Stimulated activated CD8-positive, alpha-beta memory T cell treated with anti-CD3 and anti-CD28 coated beads, Interleukin-12 subunit alpha, Interleukin-12 subunit beta, amount 100 ng/mL, for 24 hours (primary cell): ENCODE data around the gene CD63.

Experiments
- DNase-seq: peaks from one replicate; pipeline ENCODE4 v3.0.0-alpha.2; 2020; ENCODE audit errors: extremely low read depth

The CD63 gene

DNA sequence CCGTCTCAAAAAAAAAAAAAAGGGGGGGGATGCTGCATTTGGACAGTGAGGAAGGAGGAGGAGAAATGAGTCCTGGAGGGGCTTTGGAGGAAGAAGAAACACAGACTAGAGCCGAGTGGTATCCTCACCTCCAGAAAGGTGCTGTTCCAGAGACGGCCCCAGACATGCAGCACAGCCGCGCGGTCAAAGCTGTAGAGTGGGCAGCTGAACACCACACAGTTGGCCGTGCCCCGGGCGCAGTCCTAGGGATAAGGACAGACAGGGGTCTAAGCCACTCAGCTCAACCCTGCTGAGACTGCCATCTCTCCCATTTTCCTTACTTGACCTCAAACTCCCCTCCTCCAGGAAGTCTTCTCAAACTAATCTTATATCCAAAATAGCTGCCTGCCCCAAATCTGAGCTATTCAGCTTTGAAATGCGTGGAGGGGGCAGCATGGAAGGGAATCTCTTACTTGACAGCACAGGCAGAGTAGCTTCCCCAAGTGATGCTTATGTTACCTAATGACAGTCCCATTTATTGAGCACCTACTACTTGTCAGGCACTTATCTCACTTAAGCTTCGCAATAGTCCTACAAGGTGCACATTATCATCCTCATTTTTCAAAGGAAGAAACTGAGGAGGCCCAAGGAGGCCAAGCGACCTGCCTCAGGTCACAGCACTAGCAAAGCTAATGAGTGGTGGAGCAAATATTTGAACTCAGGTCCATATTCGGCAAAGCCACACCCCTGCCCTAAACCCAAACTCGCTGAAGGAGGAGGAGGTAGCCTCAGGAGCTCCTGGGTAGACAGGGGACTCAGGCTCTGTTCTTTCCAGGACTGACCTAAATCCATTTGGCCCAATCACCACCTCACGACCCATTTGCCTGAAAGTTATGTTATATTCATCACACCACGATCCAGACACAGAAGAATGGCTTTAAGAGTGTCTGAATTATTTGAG, 39.8 kb downstream of the CD63 start:
- DNase-seq, result no peak

DNA sequence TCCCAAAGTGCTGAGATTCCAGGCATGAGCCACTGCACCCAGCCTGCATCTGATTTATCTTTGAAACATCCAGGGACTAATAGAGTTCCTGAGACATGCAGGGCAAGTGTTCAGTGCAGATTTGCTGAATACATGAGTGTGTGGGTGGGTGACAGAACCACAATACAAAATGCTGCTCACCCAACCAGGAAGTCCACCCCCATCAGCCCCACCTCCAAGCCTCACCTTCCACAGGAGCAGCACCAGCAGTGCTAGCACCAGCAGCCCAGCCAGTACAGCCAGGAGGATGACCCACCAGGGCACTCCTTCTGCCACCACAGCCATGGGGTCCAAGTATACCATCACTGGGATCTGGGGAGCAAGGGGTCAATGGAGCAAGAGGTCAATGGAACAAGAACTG, 41.1 kb downstream of the CD63 start:
- DNase-seq, result no peak

DNA sequence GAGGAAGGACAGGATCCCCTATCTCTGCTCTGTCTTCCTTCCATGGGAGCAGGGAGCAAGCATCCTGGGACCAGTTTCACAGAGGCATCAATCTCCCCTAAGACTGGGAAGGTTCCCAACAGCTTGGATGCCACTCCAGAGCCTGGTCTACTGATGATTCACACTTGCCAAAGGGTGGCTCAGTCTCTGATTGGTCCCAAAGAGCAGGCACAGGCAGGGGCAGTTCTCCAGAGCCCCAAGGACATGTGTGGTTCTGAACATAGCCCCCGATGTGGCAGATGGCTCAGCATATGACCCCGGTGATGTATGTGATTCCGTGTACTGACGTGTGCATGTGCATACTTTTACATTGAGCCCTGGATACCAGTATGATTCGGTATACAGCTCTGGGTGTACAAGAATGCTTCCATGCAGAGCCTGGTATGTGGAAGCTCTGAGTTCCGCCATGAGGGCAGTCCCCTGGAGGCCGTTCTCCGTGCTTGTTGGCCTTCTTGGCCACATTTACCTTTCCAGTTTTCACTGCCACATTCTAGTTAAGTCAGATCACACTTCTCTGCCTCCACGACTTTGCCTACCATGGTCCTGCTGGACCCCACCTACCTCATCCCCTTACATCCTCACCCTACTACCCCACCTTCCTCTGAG, 42.3 kb downstream of the CD63 start:
- DNase-seq, result no peak

DNA sequence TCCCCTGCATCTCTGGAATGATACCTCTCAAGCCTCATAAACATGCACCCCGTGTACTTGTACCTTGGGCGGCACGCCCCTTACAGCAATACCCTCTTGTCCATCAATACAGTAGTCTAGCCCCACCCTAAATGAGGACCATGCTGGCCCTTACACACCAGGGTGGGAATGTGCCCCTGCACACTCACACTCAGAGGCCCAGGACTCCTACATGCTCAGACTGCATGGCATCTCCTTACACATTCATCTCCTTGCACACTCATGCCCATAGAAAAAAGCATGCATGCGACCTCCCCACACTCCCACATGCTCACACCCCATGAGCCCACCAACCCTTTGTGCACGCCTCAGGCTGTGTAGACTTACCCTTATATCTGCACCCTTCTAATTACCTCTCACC, 43.1 kb downstream of the CD63 start:
- DNase-seq, result no peak

DNA sequence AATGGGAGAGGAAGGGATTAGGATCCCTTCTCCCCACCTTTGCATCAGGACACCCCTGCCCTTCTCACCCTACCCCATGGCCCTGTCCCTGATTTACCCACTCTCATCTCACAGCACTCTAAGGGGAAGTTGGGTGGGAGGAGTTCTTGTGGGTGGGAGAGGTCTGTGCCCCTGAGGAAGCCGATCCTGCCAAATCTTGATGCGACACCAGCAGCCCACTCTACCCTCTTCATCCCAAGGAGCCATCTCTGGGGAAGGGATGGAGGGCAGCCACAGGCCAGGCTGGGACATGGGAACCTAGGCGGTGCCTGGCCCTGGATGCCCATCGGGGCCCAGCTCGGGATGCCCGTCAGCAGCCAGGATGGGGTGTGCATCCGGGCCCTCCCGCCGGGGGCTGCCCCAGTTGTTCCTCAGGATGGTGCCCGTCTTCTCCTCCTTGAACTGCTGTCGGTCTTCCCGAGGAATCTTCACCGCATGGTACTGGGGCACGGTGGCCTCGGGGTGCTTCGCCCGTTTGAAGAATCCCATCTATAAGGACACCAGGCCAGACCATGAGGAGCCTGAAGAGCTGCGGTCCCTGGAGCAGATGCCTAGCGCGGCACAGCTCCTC, 43.9 kb downstream of the CD63 start:
- DNase-seq, result no peak

DNA sequence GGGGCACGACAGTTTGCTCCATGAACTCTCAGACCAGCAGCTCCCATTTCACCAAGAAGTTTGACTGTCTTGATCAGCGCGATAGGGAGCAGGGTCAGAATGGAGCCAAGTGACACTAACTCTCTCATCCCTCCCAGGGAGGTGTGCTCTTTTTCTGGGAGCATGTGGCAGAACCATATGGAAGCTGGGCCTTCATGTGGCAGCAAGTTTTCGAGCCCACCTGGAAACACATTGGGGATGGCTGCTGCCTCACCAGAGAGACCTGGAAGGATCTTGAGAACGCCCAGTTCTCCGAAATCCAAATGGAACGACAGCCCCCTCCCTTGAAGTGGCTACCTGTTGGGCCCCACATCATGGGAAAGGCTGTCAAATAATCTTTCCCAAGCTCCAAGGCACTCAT, 45.1 kb downstream of the CD63 start:
- no peak for DNase-seq

DNA sequence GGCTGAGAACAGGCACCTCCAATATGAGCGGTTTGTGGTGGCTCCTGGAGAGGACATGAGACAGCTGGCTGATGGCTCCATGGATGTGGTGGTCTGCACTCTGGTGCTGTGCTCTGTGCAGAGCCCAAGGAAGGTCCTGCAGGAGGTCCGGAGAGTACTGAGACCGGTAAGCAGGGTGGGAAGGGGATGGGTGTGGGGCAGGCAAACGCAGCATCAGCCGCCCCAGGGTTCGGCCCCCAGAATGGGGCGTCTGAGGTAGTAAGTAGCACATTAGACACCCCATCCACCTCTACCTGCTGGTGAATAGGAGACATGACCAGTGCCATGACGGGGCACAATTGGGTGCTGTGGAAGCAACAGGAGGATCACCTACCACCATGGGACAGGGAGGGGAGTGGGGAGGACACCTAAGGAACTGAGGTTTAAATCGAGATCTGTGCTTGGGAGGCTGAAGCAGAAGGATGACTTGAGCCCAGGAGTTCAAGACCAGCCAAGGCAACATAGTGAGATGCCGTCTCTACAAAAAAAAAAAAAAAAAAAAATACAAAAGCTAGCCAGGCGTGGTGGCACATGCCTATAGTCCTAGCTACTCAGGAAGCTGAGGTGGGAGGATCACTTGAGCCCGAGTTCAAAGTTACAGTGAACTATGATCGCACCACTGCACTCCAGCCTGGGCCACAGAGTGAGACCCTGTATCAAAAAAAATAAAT, 46.6 kb downstream of the CD63 start:
- DNase-seq, result no peak

DNA sequence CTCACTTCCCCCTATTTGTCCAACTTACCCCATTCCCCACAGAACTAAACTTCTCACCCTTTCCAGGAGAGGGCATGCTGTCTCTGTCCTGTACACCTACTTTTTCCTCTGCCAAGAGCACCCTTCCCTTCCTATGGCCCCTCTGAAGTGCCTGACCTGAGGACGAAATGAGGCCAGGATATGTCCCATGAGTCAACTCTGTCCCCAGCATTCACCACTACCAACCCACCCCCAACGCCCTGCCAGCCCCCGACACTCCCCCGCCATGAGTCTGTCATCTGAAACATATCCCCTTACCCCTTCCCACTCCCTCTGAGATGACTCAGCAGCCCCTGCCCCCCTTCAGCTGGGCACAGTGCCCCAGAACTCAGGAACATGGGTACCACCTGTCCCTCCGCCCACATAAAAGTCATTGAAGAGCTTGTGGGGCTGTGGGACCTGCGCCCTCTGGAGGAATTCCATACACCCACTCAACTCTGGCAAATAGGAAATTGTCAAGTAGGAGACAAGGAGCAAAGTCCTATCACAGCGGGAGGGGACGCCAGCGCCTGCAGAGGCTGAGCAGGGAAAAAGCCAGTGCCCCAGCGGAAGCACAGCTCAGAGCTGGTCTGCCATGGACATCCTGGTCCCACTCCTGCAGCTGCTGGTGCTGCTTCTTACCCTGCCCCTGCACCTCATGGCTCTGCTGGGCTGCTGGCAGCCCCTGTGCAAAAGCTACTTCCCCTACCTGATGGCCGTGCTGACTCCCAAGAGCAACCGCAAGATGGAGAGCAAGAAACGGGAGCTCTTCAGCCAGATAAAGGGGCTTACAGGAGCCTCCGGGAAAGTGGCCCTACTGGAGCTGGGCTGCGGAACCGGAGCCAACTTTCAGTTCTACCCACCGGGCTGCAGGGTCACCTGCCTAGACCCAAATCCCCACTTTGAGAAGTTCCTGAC, 47.4 kb downstream of the CD63 start:
- DNase-seq, result no peak

DNA sequence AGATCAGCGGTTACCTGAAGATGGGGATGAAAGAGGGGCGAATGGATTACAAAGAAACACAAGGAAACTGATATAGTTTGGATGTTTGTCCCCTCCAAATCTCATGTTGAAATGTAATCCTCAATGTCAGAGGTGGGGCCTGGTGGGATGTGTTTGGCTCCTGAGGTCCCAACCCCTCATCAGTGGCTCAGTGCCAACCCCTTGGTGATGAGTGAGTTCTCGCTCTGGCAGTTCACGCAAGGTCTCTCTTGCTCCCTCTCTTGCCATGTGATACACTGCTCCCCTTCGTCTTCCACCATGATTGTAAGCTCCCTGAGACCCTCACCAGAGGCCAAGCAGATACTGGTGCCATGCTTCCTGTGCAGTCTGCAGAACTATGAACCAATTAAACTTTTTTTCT, 49.1 kb downstream of the CD63 start:
- DNase-seq, result no peak

DNA sequence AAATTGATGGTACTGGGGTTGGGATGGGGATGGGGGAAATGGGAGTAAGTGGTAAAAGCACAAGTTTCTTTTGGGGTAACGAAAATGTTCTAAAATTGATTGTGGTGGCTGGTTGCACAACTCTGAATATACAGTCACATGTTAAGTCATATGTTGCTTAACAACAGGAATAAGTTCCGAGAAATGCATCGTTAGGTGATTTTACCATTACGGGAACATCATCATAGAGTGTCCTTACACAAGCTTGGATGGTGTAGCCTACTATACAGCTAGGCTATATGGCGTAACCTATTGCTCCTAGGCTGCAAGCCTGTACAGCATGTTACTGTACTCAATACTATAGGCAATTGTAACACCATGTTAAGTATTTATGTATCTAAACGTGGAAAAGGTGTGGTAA, 52.1 kb downstream of the CD63 start:
- DNase-seq, result no peak

DNA sequence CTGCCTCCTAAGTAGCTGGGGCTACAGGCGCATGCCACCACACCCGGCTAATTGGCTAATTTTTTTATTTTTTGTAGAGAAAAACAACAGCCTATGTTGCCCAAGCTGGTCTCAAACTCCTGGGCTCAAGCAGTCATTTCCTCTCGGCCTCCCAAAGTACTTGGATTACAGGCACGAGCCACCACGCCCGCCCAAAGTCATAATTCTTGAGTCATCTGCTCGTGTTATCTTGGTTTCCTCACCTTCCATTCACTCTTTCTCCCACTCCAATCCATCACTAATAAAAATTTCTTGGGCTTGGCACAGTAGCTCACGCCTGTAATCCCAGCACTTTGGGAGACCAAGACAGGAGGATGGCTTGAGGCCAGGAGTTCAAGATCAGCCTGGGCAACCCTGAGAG, 53.1 kb downstream of the CD63 start:
- DNase-seq, result no peak
